GM23338 (cell line): Measurements from ENCODE around the gene THSD4.

Experiments
- CREB1 ChIP-seq: fragments of 250-450 bp; sonication (Bioruptor Pico); IDR thresholded peaks from 2 replicates; pipeline ENCODE4 v1.5.0; 2020; ENCODE audit warnings: low read depth, mild to moderate bottlenecking, moderate library complexity
- CTCF ChIP-seq, 2 experiments: fragments of 200-600 bp in 1 of 2; sonication (generic) in 1 of 2; conservative IDR thresholded peaks; 2 replicates each; pipeline versions ENCODE4 v1.5.1 to v1.6.1; 2016 to 2017; ENCODE audit warnings: antibody characterized with exemption in 2 of 2, low read depth in 2 of 2, mild to moderate bottlenecking in 2 of 2, moderate library complexity in 1 of 2
- ETS1 ChIP-seq: IDR thresholded peaks from 2 replicates; pipeline ENCODE4 v1.6.1; 2016; ENCODE audit warnings: antibody characterized with exemption
- EZH2 ChIP-seq: fragments of 200-600 bp; sonication (generic); IDR thresholded peaks from one replicate; pipeline ENCODE4 v1.8.0; 2017; ENCODE audit warnings: antibody characterized with exemption, mild to moderate bottlenecking, low read depth; ENCODE audit not compliant: unreplicated experiment
- EZH2phosphoT487 ChIP-seq: fragments of 200-600 bp; sonication (generic); IDR thresholded peaks from one replicate; pipeline ENCODE4 v1.8.1; 2018; ENCODE audit warnings: antibody characterized with exemption; ENCODE audit not compliant: unreplicated experiment
- NANOG ChIP-seq: IDR thresholded peaks from 2 replicates; pipeline ENCODE4 v1.6.1; 2016; ENCODE audit warnings: antibody characterized with exemption, borderline replicate concordance
- POLR2AphosphoS5 ChIP-seq: IDR thresholded peaks from 2 replicates; pipeline ENCODE4 v1.6.1; 2016; ENCODE audit warnings: antibody characterized with exemption, low read depth
- REST ChIP-seq: IDR thresholded peaks from one replicate; pipeline ENCODE4 v1.6.1; 2018; ENCODE audit warnings: antibody characterized with exemption; ENCODE audit not compliant: unreplicated experiment
- ZNF114 ChIP-seq: fragments of 250-450 bp; sonication (Bioruptor Pico); IDR thresholded peaks from 2 replicates; pipeline ENCODE4 v1.5.0; 2020; ENCODE audit warnings: mild to moderate bottlenecking, moderate library complexity

GRCh38 chr15:71218272-71218805 is 103.1 kb downstream of the THSD4 start:
- TF ChIP-seq CTCF (conservative IDR thresholded peaks at IDR 0.05; ENCODE audit: low read depth in 2 of 2) (no peak), POLR2AphosphoS5 (no peak), REST (no peak), EZH2phosphoT487 (no peak), ZNF114 (CRISPR knock-in tag) (no peak), EZH2 (no peak), ETS1 (no peak), NANOG (no peak), CREB1 (CRISPR knock-in tag) (no peak)
